Stomach (tissue), 4 donors: ENCODE results near the gene DDOST.

Source experiments
- POLR2A ChIP-seq, 4 donors: fragments of 450-650 bp; IDR thresholded peaks; one replicate each; pipeline ENCODE4 v1.6.1; 2016; ENCODE audit warnings: antibody characterized with exemption in 4 of 4, control low read depth in 2 of 4, mild to moderate bottlenecking in 1 of 4, moderate library complexity in 1 of 4
- TF ChIP-seq, protein P1 (sequence below), 7 experiments: fragments of 450-650 bp in 4 of 7; fragments of 200-600 bp in 3 of 7; sonication (generic) in 3 of 7; IDR thresholded peaks; one replicate each; pipeline ENCODE4 v1.5.1; 2016 to 2019; ENCODE audit warnings: antibody characterized with exemption in 7 of 7, control low read depth in 2 of 7, mild to moderate bottlenecking in 1 of 7

GRCh38 chr1:20700636-20701215, 39.6 kb upstream of the DDOST start:
- TF ChIP-seq, protein P1, sequence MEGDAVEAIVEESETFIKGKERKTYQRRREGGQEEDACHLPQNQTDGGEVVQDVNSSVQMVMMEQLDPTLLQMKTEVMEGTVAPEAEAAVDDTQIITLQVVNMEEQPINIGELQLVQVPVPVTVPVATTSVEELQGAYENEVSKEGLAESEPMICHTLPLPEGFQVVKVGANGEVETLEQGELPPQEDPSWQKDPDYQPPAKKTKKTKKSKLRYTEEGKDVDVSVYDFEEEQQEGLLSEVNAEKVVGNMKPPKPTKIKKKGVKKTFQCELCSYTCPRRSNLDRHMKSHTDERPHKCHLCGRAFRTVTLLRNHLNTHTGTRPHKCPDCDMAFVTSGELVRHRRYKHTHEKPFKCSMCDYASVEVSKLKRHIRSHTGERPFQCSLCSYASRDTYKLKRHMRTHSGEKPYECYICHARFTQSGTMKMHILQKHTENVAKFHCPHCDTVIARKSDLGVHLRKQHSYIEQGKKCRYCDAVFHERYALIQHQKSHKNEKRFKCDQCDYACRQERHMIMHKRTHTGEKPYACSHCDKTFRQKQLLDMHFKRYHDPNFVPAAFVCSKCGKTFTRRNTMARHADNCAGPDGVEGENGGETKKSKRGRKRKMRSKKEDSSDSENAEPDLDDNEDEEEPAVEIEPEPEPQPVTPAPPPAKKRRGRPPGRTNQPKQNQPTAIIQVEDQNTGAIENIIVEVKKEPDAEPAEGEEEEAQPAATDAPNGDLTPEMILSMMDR (IDR thresholded peaks at IDR 0.05) = no peak
- TF ChIP-seq POLR2A (IDR thresholded peaks at IDR 0.05) = no peak
